Heart left ventricle (tissue), 13 donors: ENCODE data around the gene YEATS2.

Experiments
- POLR2A ChIP-seq, 2 donors: fragments of 450-650 bp; IDR thresholded peaks; one replicate each; pipeline ENCODE4 v1.6.1; 2017; ENCODE audit warnings: antibody characterized with exemption in 2 of 2, mild to moderate bottlenecking in 2 of 2, moderate library complexity in 2 of 2
- TF ChIP-seq, protein P1 (sequence below), 12 donors: fragments of 200-600 bp; sonication (generic) in 4 of 12; IDR thresholded peaks; one replicate each; pipeline versions ENCODE4 v1.5.0 to v1.8.0; 2018 to 2022; ENCODE audit warnings: antibody characterized with exemption in 12 of 12, mild to moderate bottlenecking in 5 of 12
- donor health status: ischemic (EF 13 %, LVEDD 7.1; RV severe dilation, severe dysfunction).
- donor health status: DM: no; HTN: yes; CAD: no.
- donor health status: DM: no; HTN: no; CAD: no.
- donor health status: ischemic (EF 25% LVEDD 6.9; RV normal size, moderate dysfunction).
- donor health status: ischemic (EF 25% LVEDD 5.7; RV mildly dilated, moderate dysfunction).
- donor health status: ischemic (EF 35%, LVEDD 5.7; RV mildly dilated, moderate dysfunction).
- donor health status: nonischemic (EF 11% LVEDD 7.7; RV severe dilation, severe dysfunction).
- donor health status: DM: yes; HTN: yes; CAD: no.
- donor health status: PGD.
- donor health status: ischemic (EF 29% LVEDD 5.4; RV normal size, mild dysfunction).
- donor health status: nonischemic (EF 23%, LVEDD 6.1; RV moderate dilation, normal function).

DNA sequence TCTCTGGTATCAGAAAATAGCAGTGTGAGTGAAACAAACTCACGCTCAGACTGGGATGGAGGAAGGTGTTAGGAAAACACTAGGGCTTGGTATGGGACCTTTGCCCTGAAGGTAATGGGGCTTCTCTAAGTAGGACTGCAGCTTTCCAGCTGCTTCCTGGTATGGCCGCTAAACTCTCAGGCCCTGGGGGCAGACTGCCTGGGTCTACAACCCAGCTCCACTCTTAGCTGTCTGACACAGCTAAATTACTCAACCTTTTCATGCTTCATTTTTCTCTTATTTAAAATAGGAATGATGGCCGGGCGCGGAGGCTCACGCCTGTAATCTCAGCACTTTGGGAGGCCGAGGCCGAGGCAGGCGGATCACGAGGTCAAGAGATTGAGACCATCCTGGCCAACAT lies 5.2 kb upstream of the YEATS2 start:
- TF ChIP-seq POLR2A (IDR thresholded peaks at IDR 0.05) = no peak
- TF ChIP-seq, protein P1, sequence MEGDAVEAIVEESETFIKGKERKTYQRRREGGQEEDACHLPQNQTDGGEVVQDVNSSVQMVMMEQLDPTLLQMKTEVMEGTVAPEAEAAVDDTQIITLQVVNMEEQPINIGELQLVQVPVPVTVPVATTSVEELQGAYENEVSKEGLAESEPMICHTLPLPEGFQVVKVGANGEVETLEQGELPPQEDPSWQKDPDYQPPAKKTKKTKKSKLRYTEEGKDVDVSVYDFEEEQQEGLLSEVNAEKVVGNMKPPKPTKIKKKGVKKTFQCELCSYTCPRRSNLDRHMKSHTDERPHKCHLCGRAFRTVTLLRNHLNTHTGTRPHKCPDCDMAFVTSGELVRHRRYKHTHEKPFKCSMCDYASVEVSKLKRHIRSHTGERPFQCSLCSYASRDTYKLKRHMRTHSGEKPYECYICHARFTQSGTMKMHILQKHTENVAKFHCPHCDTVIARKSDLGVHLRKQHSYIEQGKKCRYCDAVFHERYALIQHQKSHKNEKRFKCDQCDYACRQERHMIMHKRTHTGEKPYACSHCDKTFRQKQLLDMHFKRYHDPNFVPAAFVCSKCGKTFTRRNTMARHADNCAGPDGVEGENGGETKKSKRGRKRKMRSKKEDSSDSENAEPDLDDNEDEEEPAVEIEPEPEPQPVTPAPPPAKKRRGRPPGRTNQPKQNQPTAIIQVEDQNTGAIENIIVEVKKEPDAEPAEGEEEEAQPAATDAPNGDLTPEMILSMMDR (IDR thresholded peaks at IDR 0.05) = no peak
